Left lung (tissue), 10 donors: Measurements from ENCODE around the gene TOMM7. TPM values are rescaled to one million over a fixed set of nuclear protein-coding genes. Genes with fewer than 3 reads are reported as not detected.

Experiments
- ATAC-seq: fragments of 200-7000 bp; cut with Tn5 transposase; one replicate; pipeline ENCODE4 v1.9.1; 2020; ENCODE audit warnings: moderate library complexity
- DNase-seq, 4 donors: peaks; one replicate each; pipeline ENCODE4 v3.0.0-alpha.2; 2013 to 2020
- H3K27ac ChIP-seq, 2 donors: fragments of 200-600 bp; sonication (generic) in 1 of 2; one replicate each; pipeline versions ENCODE4 v1.5.0 to v1.8.0; 2020 to 2021
- H3K27me3 ChIP-seq, 2 donors: fragments of 200-600 bp; sonication (generic) in 1 of 2; one replicate each; pipeline versions ENCODE4 v1.5.0 to v1.8.0; 2020 to 2021
- H3K36me3 ChIP-seq, 2 donors: fragments of 200-600 bp; sonication (generic) in 1 of 2; one replicate each; pipeline versions ENCODE4 v1.5.0 to v1.8.0; 2020 to 2021
- H3K4me1 ChIP-seq, 2 donors: fragments of 200-600 bp; one replicate each; pipeline ENCODE4 v1.8.0; 2021
- H3K4me3 ChIP-seq, 2 donors: fragments of 200-600 bp; sonication (generic) in 1 of 2; one replicate each; pipeline versions ENCODE4 v1.5.0 to v1.8.0; 2020 to 2021; ENCODE audit warnings: mild to moderate bottlenecking in 1 of 2
- H3K9me3 ChIP-seq, 2 donors: fragments of 200-600 bp; sonication (generic) in 1 of 2; one replicate each; pipeline versions ENCODE4 v1.5.0 to v1.8.0; 2020 to 2021
- intact Hi-C, 2 donors: fragments of 100-400 bp; cut with DNase I; formaldehyde crosslinking; loops; one replicate each; pipeline versions ENCODE4 v1.11.2 to v1.14.2; 2022
- polyA plus RNA-seq, 6 donors: library from polyadenylated mRNA; unstranded; fragments of 120-200 nt; gene quantifications; one replicate each; pipeline ENCODE4 v1.2.1, GENCODE V29; 2013; ENCODE audit not compliant: insufficient read length in 6 of 6
- total RNA-seq, 2 donors: library from RNA; stranded (reverse); fragmentation: NEBNext Ultra II Directional; extraction: Animal tissue kit (Norgen Biotek cat#: 25700); gene quantifications; one replicate each; pipeline ENCODE4 v1.2.1, GENCODE V29; 2021
- TF ChIP-seq, protein P1 (sequence below), 2 donors: fragments of 200-600 bp; sonication (generic) in 1 of 2; IDR thresholded peaks; one replicate each; pipeline versions ENCODE4 v1.5.0 to v1.8.0; 2021; ENCODE audit warnings: antibody characterized with exemption in 2 of 2
- donor health status: DM: no; HTN: yes; CAD: no.
- donor health status: DM: no; HTN: no; CAD: no.

TOMM7 gene
- total and polyA plus RNA-seq, 8 donors = 234 to 580 (median 504) TPM

- Histone ChIP-seq H3K9me3 (no peaks in the 10 kb centered on the region), H3K4me1 (peaks cover 0 to 25% of the 10 kb centered on the region in 2 donors), H3K27me3 (peaks cover 0 to 15% of the 10 kb centered on the region in 2 donors), H3K4me3 (no peak overlapping the region), H3K27ac (no peak overlapping the region), H3K36me3 (no peaks in the 10 kb centered on the region)
- TF ChIP-seq, protein P1, sequence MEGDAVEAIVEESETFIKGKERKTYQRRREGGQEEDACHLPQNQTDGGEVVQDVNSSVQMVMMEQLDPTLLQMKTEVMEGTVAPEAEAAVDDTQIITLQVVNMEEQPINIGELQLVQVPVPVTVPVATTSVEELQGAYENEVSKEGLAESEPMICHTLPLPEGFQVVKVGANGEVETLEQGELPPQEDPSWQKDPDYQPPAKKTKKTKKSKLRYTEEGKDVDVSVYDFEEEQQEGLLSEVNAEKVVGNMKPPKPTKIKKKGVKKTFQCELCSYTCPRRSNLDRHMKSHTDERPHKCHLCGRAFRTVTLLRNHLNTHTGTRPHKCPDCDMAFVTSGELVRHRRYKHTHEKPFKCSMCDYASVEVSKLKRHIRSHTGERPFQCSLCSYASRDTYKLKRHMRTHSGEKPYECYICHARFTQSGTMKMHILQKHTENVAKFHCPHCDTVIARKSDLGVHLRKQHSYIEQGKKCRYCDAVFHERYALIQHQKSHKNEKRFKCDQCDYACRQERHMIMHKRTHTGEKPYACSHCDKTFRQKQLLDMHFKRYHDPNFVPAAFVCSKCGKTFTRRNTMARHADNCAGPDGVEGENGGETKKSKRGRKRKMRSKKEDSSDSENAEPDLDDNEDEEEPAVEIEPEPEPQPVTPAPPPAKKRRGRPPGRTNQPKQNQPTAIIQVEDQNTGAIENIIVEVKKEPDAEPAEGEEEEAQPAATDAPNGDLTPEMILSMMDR (IDR thresholded peaks at IDR 0.05) = no peak
- intact Hi-C loops = no loop called here
- DNase-seq (no peak), ATAC-seq (no peak)
Measured at GRCh38 chr7:22824760-22825159, 2.1 kb upstream of the TOMM7 start.

DNA sequence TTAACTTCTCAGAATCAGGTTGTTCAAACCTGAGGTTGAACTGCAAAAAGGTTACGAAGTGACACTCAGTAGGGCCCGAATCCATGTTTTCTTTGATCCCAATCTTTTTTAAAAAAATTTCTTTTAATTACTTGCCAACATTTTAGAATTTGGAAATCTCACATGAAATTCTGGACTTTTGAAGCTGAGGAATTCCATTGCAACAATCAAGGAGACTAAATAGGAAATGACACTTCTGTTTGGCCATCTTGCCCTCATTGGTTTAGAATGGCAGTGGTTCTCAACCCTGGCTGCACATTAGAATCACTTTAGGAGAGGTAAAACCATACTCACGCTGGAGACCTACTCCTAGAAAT is 471 bp upstream of the TOMM7 start:
- DNase-seq (no peak), ATAC-seq (no peak)
- peak overlapping the region in 1 of 2 donors; percentile 83 for H3K27ac ChIP-seq
- peaks cover 0 to 15% of the 10 kb centered on the region in 2 donors for H3K27me3 ChIP-seq
- H3K9me3 ChIP-seq = no peaks in the 10 kb centered on the region
- intact Hi-C loops = no loop called here
- peaks cover 0 to under 1% of the 10 kb centered on the region in 2 donors for H3K36me3 ChIP-seq
- TF ChIP-seq, protein P1 (IDR thresholded peaks at IDR 0.05) = no peak
- peak overlapping the region; percentile 50 to 84 for H3K4me3 ChIP-seq
- peaks cover 0 to 29% of the 10 kb centered on the region in 2 donors for H3K4me1 ChIP-seq

DNA sequence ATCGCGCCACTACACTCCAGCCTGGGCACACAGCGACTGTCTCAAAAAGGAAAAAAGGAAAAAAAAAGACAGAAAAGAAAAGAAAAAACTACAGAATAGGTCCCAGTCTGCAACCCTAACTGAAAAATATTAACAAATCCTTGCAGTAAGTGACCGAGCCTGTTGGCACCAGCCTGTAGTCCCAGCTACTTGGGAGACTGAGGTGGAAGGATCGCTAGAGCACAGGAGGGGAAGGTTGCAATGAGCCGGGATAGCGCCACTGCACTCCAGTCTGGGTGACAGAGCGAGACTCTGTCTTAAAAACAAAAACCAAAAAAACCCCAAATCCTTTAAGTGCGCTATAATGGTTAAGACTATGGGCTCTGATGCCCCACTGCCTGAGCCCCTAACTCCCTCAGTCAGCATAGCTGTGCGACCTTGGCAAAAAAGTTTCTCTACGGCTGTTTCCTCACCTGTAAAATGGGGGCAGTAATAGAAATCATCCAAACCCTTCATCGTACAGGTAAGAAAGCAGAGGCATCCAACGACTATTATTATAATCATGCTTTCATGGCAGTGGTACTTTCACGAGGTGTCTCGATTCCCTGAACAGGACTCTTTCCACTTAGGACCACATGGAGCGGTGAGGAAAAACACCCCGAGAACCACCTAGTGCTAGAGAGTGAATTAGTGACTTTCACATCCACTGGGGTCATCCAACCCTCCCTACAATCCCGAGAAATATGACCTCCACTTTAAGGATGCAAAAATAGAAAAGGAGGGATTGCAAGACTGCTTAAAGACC is 755 bp downstream of the TOMM7 start:
- peak in 2 of 4 donors; percentile 22 to 40 for DNase-seq
- peak; percentile 69 for ATAC-seq

GRCh38 chr7:22819476-22819875 is 3.2 kb downstream of the TOMM7 start:
- H3K4me3 ChIP-seq = no peak overlapping the region
- H3K9me3 ChIP-seq = no peaks in the 10 kb centered on the region
- H3K27me3 ChIP-seq = peaks cover 0 to 8% of the 10 kb centered on the region in 2 donors
- peaks cover 0 to 29% of the 10 kb centered on the region in 2 donors for H3K4me1 ChIP-seq
- H3K36me3 ChIP-seq = peaks cover 0 to 29% of the 10 kb centered on the region in 2 donors
- TF ChIP-seq, protein P1 (IDR thresholded peaks at IDR 0.05) = no peak
- ATAC-seq (no peak), DNase-seq (no peak)
- H3K27ac ChIP-seq = no peak overlapping the region
- intact Hi-C loops = no loop called here

More for the DNA sequence above, 755 bp downstream of the TOMM7 start:
- Histone ChIP-seq H3K4me3 (peak overlapping the region; percentile 50 to 84), H3K27me3 (peaks cover 0 to 15% of the 10 kb centered on the region in 2 donors), H3K9me3 (no peaks in the 10 kb centered on the region), H3K27ac (peak overlapping the region; percentile 60 to 83), H3K4me1 (peaks cover 0 to 29% of the 10 kb centered on the region in 2 donors), H3K36me3 (peaks cover 0 to 13% of the 10 kb centered on the region in 2 donors)
- intact Hi-C loops = no loop called here
- TF ChIP-seq, protein P1 (IDR thresholded peaks at IDR 0.05) = no peak
